Activated CD8-positive, alpha-beta memory T cell treated with anti-CD3 and anti-CD28 coated beads, Interleukin-2, amount 50 U/mL, for 1 hour (primary cell): ENCODE data around the gene AMOTL2.

Experiments used
- DNase-seq: peaks from one replicate; pipeline ENCODE4 v3.0.0-alpha.2; 2020; ENCODE audit errors: extremely low read depth

AMOTL2 gene

GRCh38 chr3:134374105-134374790 is at the start of gene AMOTL2:
AMOTL2 (minus strand) TSS chr3:134374447; CDS start chr3:134371433, 3,014 bp downstream.
- no peak for DNase-seq

- DNase-seq: no peak
These were observed 48.9 kb upstream of the AMOTL2 start for GRCh38 chr3:134423153-134423552.

GRCh38 chr3:134419960-134420321 is 45.7 kb upstream of the AMOTL2 start:
- no peak for DNase-seq

GRCh38 chr3:134419214-134419959 is 45.1 kb upstream of the AMOTL2 start:
- DNase-seq: no peak

GRCh38 chr3:134409041-134409440 is 34.8 kb upstream of the AMOTL2 start:
- no peak for DNase-seq

- no peak for DNase-seq
These were observed 33.0 kb upstream of the AMOTL2 start for GRCh38 chr3:134407239-134407625.

- DNase-seq: no peak
These were observed 32.3 kb upstream of the AMOTL2 start for GRCh38 chr3:134406331-134407238.

GRCh38 chr3:134404366-134404885 is 30.2 kb upstream of the AMOTL2 start:
- DNase-seq: no peak

- DNase-seq: no peak
These were observed 23.5 kb upstream of the AMOTL2 start for GRCh38 chr3:134397755-134398154.

- DNase-seq: no peak
These were observed 20.9 kb upstream of the AMOTL2 start for GRCh38 chr3:134395103-134395502.

- no peak for DNase-seq
These were observed 20.1 kb upstream of the AMOTL2 start for GRCh38 chr3:134394380-134394779.

- DNase-seq: no peak
These were observed 18.8 kb upstream of the AMOTL2 start for GRCh38 chr3:134393074-134393473.

GRCh38 chr3:134392336-134392983 is 18.2 kb upstream of the AMOTL2 start:
- no peak for DNase-seq

- no peak for DNase-seq
These were observed 15.6 kb upstream of the AMOTL2 start for GRCh38 chr3:134389865-134390264.

GRCh38 chr3:134388788-134389485 is 14.7 kb upstream of the AMOTL2 start:
- no peak for DNase-seq

GRCh38 chr3:134388292-134388691 is 14.0 kb upstream of the AMOTL2 start:
- DNase-seq: no peak

- DNase-seq: no peak
These were observed 13.0 kb upstream of the AMOTL2 start for GRCh38 chr3:134387293-134387692.

GRCh38 chr3:134384963-134385362 is 10.7 kb upstream of the AMOTL2 start:
- DNase-seq: no peak

- no peak for DNase-seq
These were observed 7.7 kb upstream of the AMOTL2 start for GRCh38 chr3:134381831-134382442.

GRCh38 chr3:134381076-134381475 is 6.8 kb upstream of the AMOTL2 start:
- no peak for DNase-seq

- DNase-seq: no peak
These were observed 6.0 kb upstream of the AMOTL2 start for GRCh38 chr3:134380249-134380648.
